SK-N-SH treated with all-trans-retinoic acid at 6 μM for 48 hours (cell line): ENCODE measurements around the gene AP2S1.

Source experiments
- ARNTL ChIP-seq: fragments of 450-650 bp; formaldehyde crosslinking; IDR thresholded peaks from 2 replicates; pipeline ENCODE4 v1.5.0; 2020; ENCODE audit warnings: low read depth, mild to moderate bottlenecking, moderate library complexity, borderline replicate concordance
- BACH2 ChIP-seq: fragments of 250-450 bp; sonication (Bioruptor Pico); IDR thresholded peaks from 2 replicates; pipeline ENCODE4 v1.9.0; 2021; ENCODE audit warnings: mild to moderate bottlenecking, borderline replicate concordance
- CREB5 ChIP-seq: fragments of 250-450 bp; sonication (Bioruptor Pico); IDR thresholded peaks from 2 replicates; pipeline ENCODE4 v1.5.1; 2020; ENCODE audit warnings: low read depth, mild to moderate bottlenecking, moderate library complexity
- GLIS3 ChIP-seq: fragments of 250-450 bp; sonication (Bioruptor Pico); IDR thresholded peaks from 2 replicates; pipeline ENCODE4 v1.5.0; 2020; ENCODE audit warnings: mild to moderate bottlenecking, moderate library complexity
- PATZ1 ChIP-seq: fragments of 250-450 bp; sonication (Bioruptor Pico); IDR thresholded peaks from 2 replicates; pipeline ENCODE4 v1.8.0; 2020; ENCODE audit warnings: mild to moderate bottlenecking, moderate library complexity, borderline replicate concordance
- SNAI2 ChIP-seq: fragments of 250-450 bp; sonication (Bioruptor Pico); IDR thresholded peaks from 2 replicates; pipeline ENCODE4 v1.5.0; 2020; ENCODE audit warnings: mild to moderate bottlenecking, moderate library complexity
- TOX ChIP-seq: fragments of 250-450 bp; sonication (Bioruptor Pico); IDR thresholded peaks from 2 replicates; pipeline ENCODE4 v1.8.0; 2021; ENCODE audit warnings: mild to moderate bottlenecking, moderate library complexity, borderline replicate concordance
- TSHZ2 ChIP-seq: fragments of 250-450 bp; sonication (Bioruptor Pico); IDR thresholded peaks from 2 replicates; pipeline ENCODE4 v1.5.0; 2020; ENCODE audit warnings: mild to moderate bottlenecking, moderate library complexity
- ZFP3 ChIP-seq: fragments of 250-450 bp; sonication (Bioruptor Pico); IDR thresholded peaks from 2 replicates; pipeline ENCODE4 v1.5.0; 2020; ENCODE audit warnings: mild to moderate bottlenecking, moderate library complexity
- ZNF8 ChIP-seq: fragments of 450-650 bp; formaldehyde crosslinking; IDR thresholded peaks from 2 replicates; pipeline ENCODE4 v1.5.0; 2020; ENCODE audit warnings: mild to moderate bottlenecking, moderate library complexity

GRCh38 chr19:46791944-46792343 lies 58.7 kb downstream of the AP2S1 start:
- no peak for TF ChIP-seq PATZ1 (CRISPR knock-in tag)
- TF ChIP-seq TSHZ2 = no peak
- TF ChIP-seq SNAI2 (CRISPR knock-in tag) = no peak
- TF ChIP-seq ARNTL (CRISPR knock-in tag) = no peak
- TF ChIP-seq ZFP3 (CRISPR knock-in tag) = no peak
- no peak for TF ChIP-seq GLIS3 (CRISPR knock-in tag)
- TF ChIP-seq TOX (CRISPR knock-in tag) = no peak
- TF ChIP-seq ZNF8 (CRISPR knock-in tag) = no peak
- no peak for TF ChIP-seq BACH2 (CRISPR knock-in tag)
- TF ChIP-seq CREB5 = no peak
